ENCODE data around the gene ZNF282.
A peak's percentile ranks its signal among the peaks of the same experiment; 100 is the strongest.

Gene ZNF282

DNA sequence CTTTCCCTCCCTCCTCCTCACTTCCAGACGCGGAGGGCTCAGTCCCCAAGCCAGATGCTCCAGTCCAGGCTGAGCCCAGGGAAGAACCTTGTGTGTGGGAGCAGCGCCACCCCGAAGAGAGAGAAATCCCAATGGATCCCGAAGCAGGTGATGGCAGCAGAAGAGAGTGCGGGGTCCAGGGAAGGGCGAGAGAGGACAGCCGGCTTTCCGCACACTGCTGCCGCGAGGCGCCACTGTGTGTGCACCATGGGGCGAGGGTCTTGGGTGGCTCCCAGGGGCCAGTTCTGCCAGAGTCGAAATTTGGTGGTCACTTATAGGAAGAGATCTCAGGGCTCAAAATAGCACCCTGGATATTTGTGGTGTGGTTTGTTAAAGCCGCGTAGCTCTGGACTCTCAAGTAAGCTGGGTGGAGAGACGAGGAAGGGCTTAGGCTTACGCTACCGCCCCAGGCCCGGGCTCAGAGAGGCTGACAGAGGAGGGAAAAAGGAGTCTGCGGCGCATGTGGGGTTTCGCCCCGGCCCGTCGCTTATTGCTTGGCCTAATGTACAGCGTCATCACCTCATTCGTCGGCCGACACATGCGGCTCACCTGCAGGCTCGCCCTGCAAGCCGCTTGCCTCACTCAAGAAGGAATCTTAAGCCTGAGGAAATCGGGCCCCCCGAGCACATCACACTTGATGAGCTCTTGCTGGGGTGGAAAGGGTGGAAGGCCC lies 12.1 kb downstream of the ZNF282 start:
- 0 out of 2 replicates have a peak, but pooled peaks cover 4% of the 10 kb centered on the region for H3K36me3 ChIP-seq (ENCODE audit: low read length)
- H3K27me3 ChIP-seq (ENCODE audit: low read length) = no peaks in the 10 kb centered on the region

GRCh38 chr7:149209518-149210269 lies 14.3 kb downstream of the ZNF282 start:
- Histone ChIP-seq H3K9me2 (replicated peaks; ENCODE audit: insufficient read depth, low read length) (no peaks in the 10 kb centered on the region), H3K4me3 (ENCODE audit: insufficient read depth, low read length, poor library complexity, severe bottlenecking) (no peak overlapping the region), H3K9ac (ENCODE audit: low read length) (no peak overlapping the region), H3K9me3 (ENCODE audit: insufficient read depth, low read length) (no peaks in the 10 kb centered on the region), H3K36me3 (ENCODE audit: low read length) (0 out of 2 replicates have a peak, but pooled peaks cover 4% of the 10 kb centered on the region), H3K27ac (ENCODE audit: low read depth, low read length) (no peak overlapping the region), H2AFZ (ENCODE audit: low read depth, low read length, severe bottlenecking) (no peak overlapping the region), H3K4me2 (ENCODE audit: low read depth, low read length, poor library complexity, severe bottlenecking) (no peak overlapping the region), H3F3A (ENCODE audit: insufficient read depth) (no peaks in the 10 kb centered on the region), H3K79me2 (ENCODE audit: insufficient read depth, low read length) (no peaks in the 10 kb centered on the region), H4K20me1 (ENCODE audit: low read depth, low read length) (no peaks in the 10 kb centered on the region), H3K27me3 (ENCODE audit: low read length) (no peaks in the 10 kb centered on the region)
- no peak for TF ChIP-seq EZH2phosphoT487 (conservative IDR thresholded peaks at IDR 0.05; ENCODE audit: low read length)
- TF ChIP-seq, protein P1, sequence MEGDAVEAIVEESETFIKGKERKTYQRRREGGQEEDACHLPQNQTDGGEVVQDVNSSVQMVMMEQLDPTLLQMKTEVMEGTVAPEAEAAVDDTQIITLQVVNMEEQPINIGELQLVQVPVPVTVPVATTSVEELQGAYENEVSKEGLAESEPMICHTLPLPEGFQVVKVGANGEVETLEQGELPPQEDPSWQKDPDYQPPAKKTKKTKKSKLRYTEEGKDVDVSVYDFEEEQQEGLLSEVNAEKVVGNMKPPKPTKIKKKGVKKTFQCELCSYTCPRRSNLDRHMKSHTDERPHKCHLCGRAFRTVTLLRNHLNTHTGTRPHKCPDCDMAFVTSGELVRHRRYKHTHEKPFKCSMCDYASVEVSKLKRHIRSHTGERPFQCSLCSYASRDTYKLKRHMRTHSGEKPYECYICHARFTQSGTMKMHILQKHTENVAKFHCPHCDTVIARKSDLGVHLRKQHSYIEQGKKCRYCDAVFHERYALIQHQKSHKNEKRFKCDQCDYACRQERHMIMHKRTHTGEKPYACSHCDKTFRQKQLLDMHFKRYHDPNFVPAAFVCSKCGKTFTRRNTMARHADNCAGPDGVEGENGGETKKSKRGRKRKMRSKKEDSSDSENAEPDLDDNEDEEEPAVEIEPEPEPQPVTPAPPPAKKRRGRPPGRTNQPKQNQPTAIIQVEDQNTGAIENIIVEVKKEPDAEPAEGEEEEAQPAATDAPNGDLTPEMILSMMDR (IDR thresholded peaks at IDR 0.05; ENCODE audit: insufficient read depth, low read length, poor library complexity, severe bottlenecking) = peak; percentile 71

More for the DNA sequence above, 12.1 kb downstream of the ZNF282 start:
- H3K9me3 ChIP-seq (ENCODE audit: insufficient read depth, low read length) = no peaks in the 10 kb centered on the region
- H3K4me2 ChIP-seq (ENCODE audit: low read depth, low read length, poor library complexity, severe bottlenecking) = no peak overlapping the region
- no peak overlapping the region for H2AFZ ChIP-seq (ENCODE audit: low read depth, low read length, severe bottlenecking)
- TF ChIP-seq EZH2phosphoT487 (conservative IDR thresholded peaks at IDR 0.05; ENCODE audit: low read length) = no peak
- TF ChIP-seq, protein P1 (IDR thresholded peaks at IDR 0.05; ENCODE audit: insufficient read depth, low read length, poor library complexity, severe bottlenecking) = no peak
- H4K20me1 ChIP-seq (ENCODE audit: low read depth, low read length) = no peaks in the 10 kb centered on the region
- no peaks in the 10 kb centered on the region for H3K79me2 ChIP-seq (ENCODE audit: insufficient read depth, low read length)
- H3F3A ChIP-seq (ENCODE audit: insufficient read depth) = no peaks in the 10 kb centered on the region
- no peaks in the 10 kb centered on the region for H3K9me2 ChIP-seq (replicated peaks; ENCODE audit: insufficient read depth, low read length)
- no peak overlapping the region for H3K9ac ChIP-seq (ENCODE audit: low read length)
- H3K4me3 ChIP-seq (ENCODE audit: insufficient read depth, low read length, poor library complexity, severe bottlenecking) = no peak overlapping the region
- no peak overlapping the region for H3K27ac ChIP-seq (ENCODE audit: low read depth, low read length)

DNA sequence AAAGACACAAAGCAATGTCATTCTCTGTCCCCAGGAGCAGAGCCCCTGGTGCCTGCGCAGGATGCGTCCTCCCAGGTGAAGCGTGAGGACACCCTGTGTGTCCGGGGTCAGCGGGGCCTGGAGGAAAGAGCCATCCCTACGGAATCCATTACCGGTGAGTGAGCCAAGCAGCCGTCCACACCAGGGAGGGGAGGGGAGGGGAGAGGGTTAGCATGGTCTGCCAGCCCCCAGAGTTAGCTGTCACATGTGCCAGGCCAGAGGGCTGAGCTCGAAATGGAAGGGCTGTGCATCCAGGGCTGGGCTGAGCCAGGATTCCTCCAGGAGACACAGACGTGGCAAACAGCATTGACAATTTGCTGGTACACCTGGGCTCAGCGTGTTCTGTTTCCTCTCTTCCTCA lies 15.2 kb downstream of the ZNF282 start:
- Histone ChIP-seq H3K9me2 (replicated peaks; ENCODE audit: insufficient read depth, low read length) (no peaks in the 10 kb centered on the region), H3K79me2 (ENCODE audit: insufficient read depth, low read length) (no peaks in the 10 kb centered on the region), H3K27ac (ENCODE audit: low read depth, low read length) (no peak overlapping the region), H2AFZ (ENCODE audit: low read depth, low read length, severe bottlenecking) (no peak overlapping the region), H3K9ac (ENCODE audit: low read length) (no peak overlapping the region), H4K20me1 (ENCODE audit: low read depth, low read length) (no peaks in the 10 kb centered on the region), H3K9me3 (ENCODE audit: insufficient read depth, low read length) (no peaks in the 10 kb centered on the region), H3K4me3 (ENCODE audit: insufficient read depth, low read length, poor library complexity, severe bottlenecking) (no peak overlapping the region), H3K4me2 (ENCODE audit: low read depth, low read length, poor library complexity, severe bottlenecking) (no peak overlapping the region), H3K27me3 (ENCODE audit: low read length) (no peaks in the 10 kb centered on the region), H3F3A (ENCODE audit: insufficient read depth) (no peaks in the 10 kb centered on the region), H3K36me3 (ENCODE audit: low read length) (0 out of 2 replicates have a peak, but pooled peaks cover 4% of the 10 kb centered on the region)
- no peak for TF ChIP-seq EZH2phosphoT487 (conservative IDR thresholded peaks at IDR 0.05; ENCODE audit: low read length)
- TF ChIP-seq, protein P1 (IDR thresholded peaks at IDR 0.05; ENCODE audit: insufficient read depth, low read length, poor library complexity, severe bottlenecking) = no peak

All from SU-DHL-6 (cell line).